ENCODE results near the gene RYR2.

DNA sequence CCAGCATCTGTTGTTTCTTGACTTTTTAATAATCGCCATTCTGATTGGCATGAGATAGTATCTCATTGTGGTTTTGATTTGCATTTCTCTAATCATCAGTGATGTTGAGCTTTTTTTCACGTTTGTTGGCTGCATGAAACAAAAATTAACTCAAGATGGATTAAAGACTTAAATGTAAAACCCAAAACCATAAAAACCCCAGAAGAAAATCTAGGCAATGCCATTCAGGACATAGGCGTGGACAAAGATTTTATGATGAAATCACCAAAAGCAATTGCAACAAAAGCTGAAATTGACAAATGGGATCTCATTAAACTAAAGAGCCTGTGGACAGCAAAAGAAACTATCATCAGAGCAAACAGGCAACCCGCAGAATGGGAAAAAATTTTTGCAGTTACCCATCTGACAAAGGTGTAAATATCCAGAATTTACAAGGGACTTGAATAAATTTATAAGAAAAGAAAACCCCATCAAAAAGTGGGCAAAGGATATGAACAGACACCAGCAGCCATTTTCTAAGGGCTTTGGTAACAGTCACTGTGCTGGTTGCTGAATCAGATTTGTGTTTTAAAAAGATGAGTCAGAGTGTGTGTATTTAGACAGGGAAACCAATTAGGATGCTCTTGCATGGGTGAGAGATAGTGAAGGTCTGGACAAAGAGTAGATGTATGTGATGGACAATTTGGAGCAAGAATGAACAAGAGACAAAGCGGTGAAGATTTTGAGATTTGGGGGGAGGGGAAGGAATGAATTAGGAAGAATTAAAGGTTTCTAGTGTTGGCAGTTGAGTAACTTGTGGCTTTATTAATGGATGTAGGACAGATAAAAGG, 110.7 kb downstream of the RYR2 start:
- TF ChIP-seq, protein P1, sequence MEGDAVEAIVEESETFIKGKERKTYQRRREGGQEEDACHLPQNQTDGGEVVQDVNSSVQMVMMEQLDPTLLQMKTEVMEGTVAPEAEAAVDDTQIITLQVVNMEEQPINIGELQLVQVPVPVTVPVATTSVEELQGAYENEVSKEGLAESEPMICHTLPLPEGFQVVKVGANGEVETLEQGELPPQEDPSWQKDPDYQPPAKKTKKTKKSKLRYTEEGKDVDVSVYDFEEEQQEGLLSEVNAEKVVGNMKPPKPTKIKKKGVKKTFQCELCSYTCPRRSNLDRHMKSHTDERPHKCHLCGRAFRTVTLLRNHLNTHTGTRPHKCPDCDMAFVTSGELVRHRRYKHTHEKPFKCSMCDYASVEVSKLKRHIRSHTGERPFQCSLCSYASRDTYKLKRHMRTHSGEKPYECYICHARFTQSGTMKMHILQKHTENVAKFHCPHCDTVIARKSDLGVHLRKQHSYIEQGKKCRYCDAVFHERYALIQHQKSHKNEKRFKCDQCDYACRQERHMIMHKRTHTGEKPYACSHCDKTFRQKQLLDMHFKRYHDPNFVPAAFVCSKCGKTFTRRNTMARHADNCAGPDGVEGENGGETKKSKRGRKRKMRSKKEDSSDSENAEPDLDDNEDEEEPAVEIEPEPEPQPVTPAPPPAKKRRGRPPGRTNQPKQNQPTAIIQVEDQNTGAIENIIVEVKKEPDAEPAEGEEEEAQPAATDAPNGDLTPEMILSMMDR (IDR thresholded peaks at IDR 0.05) = no peak
- no peak for TF ChIP-seq POLR2AphosphoS5 (IDR thresholded peaks at IDR 0.05; ENCODE audit: low read depth, low read length)
- no peak for TF ChIP-seq SIN3A (IDR thresholded peaks at IDR 0.05; ENCODE audit: borderline replicate concordance, insufficient read depth, low read depth, low read length)

All from Panc1 (cell line).